Measurements from ENCODE around the gene RNU1-4.
"Not testable (repeated sequence)": the region's sequence is repeated elsewhere in the genome, so short reads cannot be mapped to it uniquely, and the experiment has no call there.

Gene RNU1-4

GRCh38 chr1:16770896-16771446, 30.7 kb downstream of the RNU1-4 start:
- H3K4me1 ChIP-seq (ENCODE audit: control insufficient read depth in 5 of 5, insufficient read depth in 5 of 5, low read length in 5 of 5); H3K9me3 ChIP-seq (ENCODE audit: control insufficient read depth in 5 of 5, low read length in 5 of 5); H3K27ac ChIP-seq (ENCODE audit: low read depth, low read length); H3K9ac ChIP-seq (ENCODE audit: low read length in 5 of 5); H3K4me3 ChIP-seq (ENCODE audit: low read depth in 1 of 5, low read length in 5 of 5); H3K36me3 ChIP-seq (ENCODE audit: control insufficient read depth in 5 of 5, insufficient read depth in 5 of 5, low read length in 5 of 5): not testable (repeated sequence)
- peaks cover 0 to 29% (median 10%) of the 10 kb centered on the region in 5 donors for H3K27me3 ChIP-seq (ENCODE audit: control insufficient read depth in 5 of 5, insufficient read depth in 4 of 5, low read length in 5 of 5)

GRCh38 chr1:16772275-16773204, 32.2 kb downstream of the RNU1-4 start:
- not testable (repeated sequence) for H3K4me1 ChIP-seq (ENCODE audit: control insufficient read depth in 5 of 5, insufficient read depth in 5 of 5, low read length in 5 of 5); H3K36me3 ChIP-seq (ENCODE audit: control insufficient read depth in 5 of 5, insufficient read depth in 5 of 5, low read length in 5 of 5); H3K9me3 ChIP-seq (ENCODE audit: control insufficient read depth in 5 of 5, low read length in 5 of 5); H3K4me3 ChIP-seq (ENCODE audit: low read depth in 1 of 5, low read length in 5 of 5); H3K27ac ChIP-seq (ENCODE audit: low read depth, low read length); H3K9ac ChIP-seq (ENCODE audit: low read length in 5 of 5)
- peaks cover 0 to 33% (median 10%) of the 10 kb centered on the region in 5 donors for H3K27me3 ChIP-seq (ENCODE audit: control insufficient read depth in 5 of 5, insufficient read depth in 4 of 5, low read length in 5 of 5)

DNA sequence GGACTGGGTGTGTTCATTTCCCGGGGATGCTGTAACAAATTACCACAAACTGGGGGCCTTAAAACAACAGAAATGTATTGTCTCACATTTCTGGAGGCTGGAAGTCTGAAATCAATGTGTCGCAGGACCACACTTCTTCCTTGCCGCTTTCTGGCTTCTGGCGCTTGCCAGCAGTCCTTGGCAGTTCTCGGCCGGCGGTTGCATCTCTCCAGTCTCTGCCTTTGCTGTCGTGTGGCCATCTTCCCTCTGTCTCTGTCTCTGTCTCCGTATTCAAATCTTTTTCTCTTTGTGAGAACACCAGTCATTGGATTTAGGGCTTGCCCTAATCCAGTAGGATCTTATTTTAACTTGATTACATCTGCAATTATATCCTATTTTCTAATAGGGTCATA, 32.9 kb downstream of the RNU1-4 start:
- not testable (repeated sequence) for H3K4me3 ChIP-seq (ENCODE audit: low read depth in 1 of 5, low read length in 5 of 5); H3K36me3 ChIP-seq (ENCODE audit: control insufficient read depth in 5 of 5, insufficient read depth in 5 of 5, low read length in 5 of 5); H3K9ac ChIP-seq (ENCODE audit: low read length in 5 of 5); H3K27ac ChIP-seq (ENCODE audit: low read depth, low read length); H3K9me3 ChIP-seq (ENCODE audit: control insufficient read depth in 5 of 5, low read length in 5 of 5); H3K4me1 ChIP-seq (ENCODE audit: control insufficient read depth in 5 of 5, insufficient read depth in 5 of 5, low read length in 5 of 5)
- peaks cover 0 to 38% (median 11%) of the 10 kb centered on the region in 5 donors for H3K27me3 ChIP-seq (ENCODE audit: control insufficient read depth in 5 of 5, insufficient read depth in 4 of 5, low read length in 5 of 5)

GRCh38 chr1:16773723-16774122, 33.4 kb downstream of the RNU1-4 start:
- peaks cover 0 to 38% (median 11%) of the 10 kb centered on the region in 5 donors for H3K27me3 ChIP-seq (ENCODE audit: control insufficient read depth in 5 of 5, insufficient read depth in 4 of 5, low read length in 5 of 5)
- H3K9ac ChIP-seq (ENCODE audit: low read length in 5 of 5); H3K4me3 ChIP-seq (ENCODE audit: low read depth in 1 of 5, low read length in 5 of 5): not testable (repeated sequence)

DNA sequence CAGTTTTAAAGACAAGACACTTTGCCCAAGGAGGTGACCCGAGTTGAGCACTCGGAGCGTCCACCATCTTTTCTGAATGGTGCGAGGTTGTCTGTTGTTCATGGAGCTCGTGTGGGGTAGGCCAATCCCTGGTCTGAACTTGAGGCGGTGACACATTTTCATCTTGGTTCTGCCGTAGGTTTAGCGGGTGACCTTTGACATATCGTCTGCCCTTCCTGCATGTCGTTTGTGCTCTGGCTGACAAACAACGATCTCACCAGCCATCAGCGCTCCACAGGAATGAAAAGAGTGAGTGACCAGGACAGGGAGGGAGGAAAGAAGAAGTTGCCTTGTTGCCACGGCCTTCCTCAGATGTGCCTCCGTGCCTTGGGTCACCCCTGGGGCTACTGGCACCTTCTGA, 34.5 kb downstream of the RNU1-4 start:
- not testable (repeated sequence) for H3K4me1 ChIP-seq (ENCODE audit: control insufficient read depth in 5 of 5, insufficient read depth in 5 of 5, low read length in 5 of 5); H3K9ac ChIP-seq (ENCODE audit: low read length in 5 of 5); H3K4me3 ChIP-seq (ENCODE audit: low read depth in 1 of 5, low read length in 5 of 5); H3K9me3 ChIP-seq (ENCODE audit: control insufficient read depth in 5 of 5, low read length in 5 of 5); H3K27ac ChIP-seq (ENCODE audit: low read depth, low read length); H3K36me3 ChIP-seq (ENCODE audit: control insufficient read depth in 5 of 5, insufficient read depth in 5 of 5, low read length in 5 of 5)
- peaks cover 0 to 41% (median 9%) of the 10 kb centered on the region in 5 donors for H3K27me3 ChIP-seq (ENCODE audit: control insufficient read depth in 5 of 5, insufficient read depth in 4 of 5, low read length in 5 of 5)

More at GRCh38 chr1:16773723-16774122, 33.4 kb downstream of the RNU1-4 start:
- not testable (repeated sequence) for H3K9me3 ChIP-seq (ENCODE audit: control insufficient read depth in 5 of 5, low read length in 5 of 5); H3K4me1 ChIP-seq (ENCODE audit: control insufficient read depth in 5 of 5, insufficient read depth in 5 of 5, low read length in 5 of 5); H3K27ac ChIP-seq (ENCODE audit: low read depth, low read length); H3K36me3 ChIP-seq (ENCODE audit: control insufficient read depth in 5 of 5, insufficient read depth in 5 of 5, low read length in 5 of 5)

- not testable (repeated sequence) for H3K36me3 ChIP-seq (ENCODE audit: control insufficient read depth in 5 of 5, insufficient read depth in 5 of 5, low read length in 5 of 5); H3K4me1 ChIP-seq (ENCODE audit: control insufficient read depth in 5 of 5, insufficient read depth in 5 of 5, low read length in 5 of 5); H3K27ac ChIP-seq (ENCODE audit: low read depth, low read length); H3K9ac ChIP-seq (ENCODE audit: low read length in 5 of 5); H3K9me3 ChIP-seq (ENCODE audit: control insufficient read depth in 5 of 5, low read length in 5 of 5); H3K4me3 ChIP-seq (ENCODE audit: low read depth in 1 of 5, low read length in 5 of 5)
- H3K27me3 ChIP-seq (ENCODE audit: control insufficient read depth in 5 of 5, insufficient read depth in 4 of 5, low read length in 5 of 5) = peaks cover 0 to 38% (median 9%) of the 10 kb centered on the region in 5 donors
Observed at GRCh38 chr1:16775290-16775689, 35.0 kb downstream of the RNU1-4 start.

DNA sequence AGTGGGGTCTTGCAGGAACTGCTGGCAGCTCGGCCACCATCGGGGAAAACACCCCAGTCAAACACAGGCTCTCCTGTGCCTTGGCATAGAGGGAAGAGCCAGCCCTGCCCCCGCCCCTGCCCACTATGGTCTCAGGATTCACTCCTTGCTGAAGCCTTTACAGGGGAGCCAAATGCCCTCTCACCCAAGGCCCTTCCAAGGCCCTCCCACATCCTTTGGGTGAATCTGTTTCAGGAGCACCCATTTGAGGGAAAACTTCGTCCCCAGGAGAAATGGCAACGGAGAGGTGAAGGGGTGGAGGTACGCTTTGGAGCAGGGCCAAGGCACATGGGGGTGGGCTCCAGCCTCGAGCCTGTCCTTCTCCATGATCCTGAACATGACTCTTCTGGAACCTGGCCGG, 35.9 kb downstream of the RNU1-4 start:
- H3K36me3 ChIP-seq (ENCODE audit: control insufficient read depth in 5 of 5, insufficient read depth in 5 of 5, low read length in 5 of 5); H3K27ac ChIP-seq (ENCODE audit: low read depth, low read length); H3K4me3 ChIP-seq (ENCODE audit: low read depth in 1 of 5, low read length in 5 of 5); H3K9ac ChIP-seq (ENCODE audit: low read length in 5 of 5); H3K9me3 ChIP-seq (ENCODE audit: control insufficient read depth in 5 of 5, low read length in 5 of 5); H3K4me1 ChIP-seq (ENCODE audit: control insufficient read depth in 5 of 5, insufficient read depth in 5 of 5, low read length in 5 of 5): not testable (repeated sequence)
- H3K27me3 ChIP-seq (ENCODE audit: control insufficient read depth in 5 of 5, insufficient read depth in 4 of 5, low read length in 5 of 5) = peaks cover 0 to 33% (median 9%) of the 10 kb centered on the region in 5 donors

GRCh38 chr1:16776835-16777234, 36.5 kb downstream of the RNU1-4 start:
- H3K36me3 ChIP-seq (ENCODE audit: control insufficient read depth in 5 of 5, insufficient read depth in 5 of 5, low read length in 5 of 5); H3K27ac ChIP-seq (ENCODE audit: low read depth, low read length); H3K9ac ChIP-seq (ENCODE audit: low read length in 5 of 5); H3K4me1 ChIP-seq (ENCODE audit: control insufficient read depth in 5 of 5, insufficient read depth in 5 of 5, low read length in 5 of 5); H3K4me3 ChIP-seq (ENCODE audit: low read depth in 1 of 5, low read length in 5 of 5); H3K9me3 ChIP-seq (ENCODE audit: control insufficient read depth in 5 of 5, low read length in 5 of 5): not testable (repeated sequence)
- peaks cover 0 to 33% (median 9%) of the 10 kb centered on the region in 5 donors for H3K27me3 ChIP-seq (ENCODE audit: control insufficient read depth in 5 of 5, insufficient read depth in 4 of 5, low read length in 5 of 5)

- H3K27ac ChIP-seq (ENCODE audit: low read depth, low read length); H3K9me3 ChIP-seq (ENCODE audit: control insufficient read depth in 5 of 5, low read length in 5 of 5); H3K4me1 ChIP-seq (ENCODE audit: control insufficient read depth in 5 of 5, insufficient read depth in 5 of 5, low read length in 5 of 5); H3K36me3 ChIP-seq (ENCODE audit: control insufficient read depth in 5 of 5, insufficient read depth in 5 of 5, low read length in 5 of 5); H3K9ac ChIP-seq (ENCODE audit: low read length in 5 of 5); H3K4me3 ChIP-seq (ENCODE audit: low read depth in 1 of 5, low read length in 5 of 5): not testable (repeated sequence)
- peaks cover 0 to 27% (median 3%) of the 10 kb centered on the region in 5 donors for H3K27me3 ChIP-seq (ENCODE audit: control insufficient read depth in 5 of 5, insufficient read depth in 4 of 5, low read length in 5 of 5)
Observed at GRCh38 chr1:16777821-16778220, 37.5 kb downstream of the RNU1-4 start.

DNA sequence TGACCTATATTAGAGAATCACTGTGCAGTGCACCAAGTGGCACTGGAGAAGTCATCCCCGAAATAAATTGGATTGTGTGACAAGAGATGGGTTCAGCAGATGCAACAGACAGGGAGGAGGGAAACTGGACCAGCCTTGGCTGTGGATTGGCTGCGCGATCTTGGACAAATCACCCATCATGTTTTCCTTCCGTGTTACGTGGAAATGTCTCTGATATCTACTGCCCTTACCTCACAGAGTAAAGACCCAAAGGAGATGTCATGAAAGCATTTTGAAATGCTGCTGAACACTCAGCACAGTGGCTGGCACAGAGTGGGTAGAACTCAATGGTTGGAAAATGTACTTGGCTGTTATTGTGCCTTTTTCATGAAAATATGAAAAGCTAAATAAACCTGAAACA, 39.2 kb downstream of the RNU1-4 start:
- not testable (repeated sequence) for H3K4me3 ChIP-seq (ENCODE audit: low read depth in 1 of 5, low read length in 5 of 5); H3K27ac ChIP-seq (ENCODE audit: low read depth, low read length)

More for the DNA sequence above, 39.2 kb downstream of the RNU1-4 start:
- not testable (repeated sequence) for H3K4me1 ChIP-seq (ENCODE audit: control insufficient read depth in 5 of 5, insufficient read depth in 5 of 5, low read length in 5 of 5); H3K9ac ChIP-seq (ENCODE audit: low read length in 5 of 5); H3K36me3 ChIP-seq (ENCODE audit: control insufficient read depth in 5 of 5, insufficient read depth in 5 of 5, low read length in 5 of 5); H3K9me3 ChIP-seq (ENCODE audit: control insufficient read depth in 5 of 5, low read length in 5 of 5)
- peaks cover 0 to 19% (median 3%) of the 10 kb centered on the region in 5 donors for H3K27me3 ChIP-seq (ENCODE audit: control insufficient read depth in 5 of 5, insufficient read depth in 4 of 5, low read length in 5 of 5)
